HG03439 (cell line): ENCODE measurements around the gene CEP43.

Source experiments
- ATAC-seq: cut with Tn5 transposase; IDR thresholded peaks from one replicate; pipeline ENCODE4 v1.9.1; 2021; ENCODE audit warnings: mild to moderate bottlenecking, moderate library complexity; ENCODE audit not compliant: unreplicated experiment

The CEP43 gene

DNA sequence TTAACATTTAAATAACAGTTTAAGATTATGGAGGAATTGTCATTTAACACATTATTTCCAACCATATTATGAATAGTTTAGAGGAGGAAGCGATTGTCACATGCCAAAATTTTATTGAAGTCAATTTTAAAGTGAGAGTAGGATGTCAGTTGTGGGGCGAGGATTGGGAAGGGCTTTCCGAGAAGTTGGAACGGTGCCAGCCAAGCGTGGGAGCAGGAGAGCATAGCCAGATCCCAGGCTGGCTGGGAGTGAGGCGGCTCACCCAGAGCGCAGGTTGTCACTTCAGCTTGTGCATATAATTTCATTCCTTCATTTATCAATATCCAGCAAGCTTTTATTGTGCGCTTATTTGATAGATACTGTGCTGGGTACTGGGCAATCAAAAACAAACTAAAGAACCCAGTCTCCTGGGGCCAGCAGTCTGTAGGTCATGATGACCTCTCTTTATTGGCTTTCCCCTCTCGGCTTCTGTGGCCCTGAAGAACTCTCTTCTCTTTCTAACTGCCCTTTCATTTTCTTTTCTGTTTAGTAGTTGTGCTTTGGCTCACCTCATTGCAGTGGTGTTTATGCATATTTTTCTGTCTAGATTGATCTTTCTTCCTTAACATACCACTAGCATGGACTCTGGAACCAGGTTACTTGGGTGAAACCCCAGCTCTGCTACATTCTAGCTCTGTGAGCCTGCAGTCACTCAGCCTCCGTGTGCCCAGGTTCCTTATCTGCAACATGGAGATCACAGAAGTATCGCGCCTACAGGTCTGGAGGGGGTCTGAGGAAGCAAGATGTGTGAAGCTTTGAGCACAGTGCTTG is 6.4 kb downstream of the CEP43 start:
- ATAC-seq, result no peak

DNA sequence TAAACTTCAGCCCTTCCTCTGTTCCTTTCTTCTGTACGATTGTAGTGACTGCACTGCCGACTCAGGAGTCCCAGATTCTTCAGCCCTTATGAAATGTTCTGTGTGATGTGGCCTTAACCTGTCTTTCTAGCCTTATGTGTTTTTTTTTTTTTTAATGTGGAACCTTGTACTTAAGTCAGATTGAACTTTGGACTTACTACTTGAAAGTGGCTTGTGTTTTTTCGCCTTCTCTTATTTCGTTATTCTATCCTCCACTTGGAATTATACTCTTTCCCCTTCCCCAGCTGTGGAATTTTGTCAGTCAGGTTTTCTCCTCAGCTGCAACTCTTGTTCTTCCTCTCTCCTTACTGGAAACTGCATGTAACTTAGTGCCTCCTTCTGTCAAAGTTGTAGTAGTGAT is 8.8 kb downstream of the CEP43 start:
- ATAC-seq, result no peak

DNA sequence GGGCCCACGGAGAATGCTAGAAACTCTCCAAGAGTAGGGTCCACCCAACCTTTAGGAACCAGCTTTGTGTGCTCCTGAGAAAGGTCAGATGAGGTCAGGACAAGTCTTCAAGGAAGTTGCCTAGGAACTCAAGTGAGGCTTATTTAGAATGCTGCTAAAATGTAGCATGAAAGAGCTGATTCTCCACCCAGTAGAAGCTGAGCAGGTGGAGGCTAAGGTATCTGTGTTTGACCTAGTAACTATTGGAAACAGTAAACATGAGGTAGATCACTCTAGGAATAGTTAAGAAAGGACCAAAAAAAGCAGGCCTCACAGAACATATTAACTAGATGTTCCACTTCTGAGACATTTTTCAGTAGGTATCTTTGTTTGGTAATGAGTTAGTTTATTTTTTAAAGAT is 13.9 kb downstream of the CEP43 start:
- ATAC-seq, result no peak

DNA sequence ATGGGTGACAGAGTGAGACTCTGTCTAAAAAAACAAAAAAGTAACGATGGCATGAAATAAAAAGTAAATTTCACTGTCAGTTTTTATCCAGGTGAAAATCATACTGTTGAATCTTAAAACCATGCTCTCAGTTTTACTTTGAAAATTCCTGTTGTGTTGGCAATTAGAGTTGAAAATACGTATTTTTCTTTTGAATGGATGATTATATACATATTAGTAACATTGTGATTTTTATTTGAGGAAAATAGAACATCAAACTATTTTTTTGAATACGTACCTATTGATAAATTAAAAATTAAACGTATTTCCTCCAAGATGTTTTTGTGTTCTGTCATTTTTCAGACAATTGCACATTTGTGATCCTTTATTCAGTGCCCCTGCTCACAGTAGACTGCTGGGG is 14.7 kb downstream of the CEP43 start:
- no peak for ATAC-seq

DNA sequence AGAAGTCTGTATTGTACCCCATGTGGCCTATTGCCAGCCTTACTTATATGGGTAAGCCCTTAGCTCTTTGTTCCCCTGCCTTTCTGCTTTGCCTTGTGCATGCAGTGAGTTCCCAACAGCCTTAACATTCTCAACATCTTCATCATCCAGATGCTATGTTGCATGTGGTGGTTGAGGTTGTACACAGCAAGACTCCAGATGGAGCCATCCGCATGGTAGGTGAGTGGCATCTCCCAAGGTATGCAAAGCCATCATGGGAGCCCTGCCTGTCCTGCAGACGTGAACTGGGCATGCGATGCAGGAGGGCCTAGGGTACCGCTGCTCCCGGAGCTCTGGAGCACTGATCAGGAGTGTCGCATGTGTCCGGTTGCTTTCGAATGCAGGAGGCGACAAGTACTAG is 16.1 kb downstream of the CEP43 start:
- no peak for ATAC-seq

DNA sequence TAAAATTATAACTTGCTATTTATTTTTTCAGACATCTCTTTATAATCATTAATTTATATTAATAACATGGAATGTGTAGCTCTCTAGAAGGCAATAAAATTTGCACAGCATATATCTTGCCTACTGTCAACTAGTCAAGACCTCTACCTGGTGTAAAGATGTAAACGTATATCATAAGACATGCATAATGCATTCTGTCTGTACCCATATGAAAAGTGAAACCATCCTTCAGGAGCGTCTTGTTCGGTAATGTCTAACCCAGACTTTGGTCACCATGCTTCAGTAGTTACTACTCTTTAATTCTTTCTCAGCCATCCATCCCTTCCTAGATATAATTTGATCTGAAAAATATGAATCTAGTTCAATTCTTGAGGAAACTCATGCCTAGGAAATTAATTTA is 21.0 kb downstream of the CEP43 start:
- peak; percentile 60 for ATAC-seq

DNA sequence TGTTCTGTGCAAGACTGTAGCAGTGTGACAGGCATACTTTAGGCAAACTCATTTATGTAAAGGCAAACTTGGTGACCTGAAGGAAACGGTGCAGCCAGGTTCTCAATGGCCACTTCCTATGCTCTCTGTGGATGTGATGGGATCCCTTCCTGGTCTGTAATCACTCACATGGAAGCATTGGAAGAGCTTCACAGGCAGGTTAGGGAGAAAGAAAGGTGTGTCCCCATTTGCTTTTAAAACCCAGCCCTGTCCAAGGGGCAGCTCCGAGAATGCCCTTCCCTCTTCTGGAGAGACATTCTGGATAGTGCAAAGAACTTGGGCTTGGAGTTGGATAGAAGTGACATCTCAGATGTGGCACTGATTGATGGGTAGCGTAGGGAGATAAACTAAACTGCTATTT is 28.1 kb downstream of the CEP43 start:
- no peak for ATAC-seq

DNA sequence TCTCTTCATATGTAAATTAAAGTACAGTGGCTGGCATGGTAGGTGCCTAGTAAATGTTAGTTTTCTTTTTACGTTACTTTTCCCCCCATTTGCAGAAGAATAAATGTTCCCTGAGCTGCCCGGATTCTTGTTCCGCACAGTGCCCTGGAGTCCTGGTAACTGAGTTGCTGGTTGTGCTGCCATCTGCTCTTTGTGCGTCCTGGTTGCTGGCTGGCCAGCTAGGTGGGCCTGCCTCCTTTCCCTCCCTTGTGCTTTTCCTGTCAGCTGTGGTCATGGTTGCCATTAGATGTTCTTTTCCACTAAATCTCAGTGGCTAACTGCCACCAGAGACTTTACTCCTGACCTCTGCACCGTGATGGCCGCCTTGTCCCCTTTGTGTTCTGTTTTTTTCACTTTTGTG is 28.6 kb downstream of the CEP43 start:
- ATAC-seq, result no peak

DNA sequence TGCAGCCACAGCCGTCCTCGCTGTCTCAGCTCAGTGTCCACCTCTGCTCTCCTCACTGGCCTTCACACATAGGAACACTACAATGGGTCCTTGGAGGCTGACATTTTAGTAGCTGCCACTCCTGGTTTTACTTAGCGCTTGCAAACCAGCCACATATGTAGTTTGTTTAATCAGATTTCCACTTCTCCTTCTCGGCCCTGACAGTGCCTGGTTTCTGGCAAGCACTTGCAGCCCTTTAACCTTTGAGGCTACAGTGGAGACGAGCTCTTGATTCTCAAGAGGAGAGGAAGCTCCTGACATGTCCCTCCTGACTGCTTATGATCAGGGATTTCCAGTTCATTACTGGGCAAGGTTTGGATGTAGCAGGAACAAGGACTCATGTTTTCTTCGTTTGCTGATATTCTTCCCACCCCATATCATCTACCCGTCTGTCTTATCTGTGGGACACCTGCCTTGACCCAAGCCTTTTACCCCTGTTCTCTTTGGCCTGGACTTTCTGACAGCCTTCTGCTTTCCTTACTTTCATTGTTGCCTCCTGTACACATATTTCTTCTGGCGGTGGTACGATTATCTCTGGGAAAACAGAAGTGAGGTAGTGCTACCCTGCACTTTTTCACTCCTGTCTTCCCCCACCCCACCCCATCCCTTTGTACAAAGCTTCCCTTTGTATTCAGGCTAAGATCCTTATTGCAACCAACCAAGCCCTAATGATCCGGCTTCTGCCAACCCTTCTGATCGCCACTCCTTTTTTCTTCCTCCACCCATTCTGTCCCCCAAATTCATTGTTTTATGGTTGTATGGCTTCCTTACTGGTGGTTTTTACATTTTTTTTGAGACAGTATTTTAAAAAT is 31.2 kb downstream of the CEP43 start:
- ATAC-seq, result no peak

DNA sequence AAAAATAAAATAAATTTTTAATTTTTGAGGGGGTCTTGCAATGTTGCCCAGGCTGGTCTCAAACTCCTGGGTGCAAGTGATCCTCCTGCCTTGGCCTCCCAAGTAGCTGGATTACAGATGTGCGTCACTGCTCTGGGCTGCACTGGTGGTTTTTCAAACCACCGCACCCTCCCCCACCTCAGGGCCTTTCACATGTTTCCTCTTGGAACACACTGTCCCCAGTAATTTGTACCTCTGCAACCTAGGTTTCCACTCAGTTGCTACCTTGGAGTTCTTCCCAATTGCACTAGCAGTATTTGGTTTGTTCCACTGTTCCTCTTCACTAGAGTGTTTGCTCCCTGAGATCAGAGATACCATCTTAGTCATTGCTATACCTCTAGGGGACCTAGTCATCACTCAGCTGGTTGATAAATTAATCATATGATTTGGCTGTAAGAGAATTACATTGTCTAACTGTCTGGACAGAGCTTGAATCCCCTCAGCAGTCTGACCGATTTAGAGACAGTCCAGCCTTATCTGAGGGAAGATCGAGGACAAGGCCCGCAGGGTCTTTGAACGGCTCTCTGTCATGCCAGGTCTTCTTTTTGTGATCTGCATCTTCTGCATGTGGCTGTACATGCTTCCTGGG is 32.0 kb downstream of the CEP43 start:
- no peak for ATAC-seq

DNA sequence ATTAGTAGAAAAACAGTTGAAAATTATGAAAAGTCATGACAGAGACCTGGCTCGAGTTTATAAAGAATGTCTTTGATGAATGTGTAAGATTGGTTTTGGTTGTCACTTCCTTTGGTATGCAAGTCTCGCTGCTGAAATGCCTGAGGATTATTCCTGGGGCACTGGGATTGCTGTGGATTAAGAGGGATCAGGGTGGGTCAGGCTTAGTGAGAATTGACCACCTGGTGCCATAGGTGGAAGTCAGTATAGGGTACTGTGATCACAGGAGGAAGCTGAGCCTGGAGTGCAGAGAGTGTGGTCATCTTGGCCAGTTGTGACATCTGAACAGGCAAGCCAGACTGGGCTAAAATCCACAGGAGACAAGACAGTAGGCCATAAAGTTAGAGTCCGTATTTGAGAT is 34.9 kb downstream of the CEP43 start:
- ATAC-seq, result no peak

DNA sequence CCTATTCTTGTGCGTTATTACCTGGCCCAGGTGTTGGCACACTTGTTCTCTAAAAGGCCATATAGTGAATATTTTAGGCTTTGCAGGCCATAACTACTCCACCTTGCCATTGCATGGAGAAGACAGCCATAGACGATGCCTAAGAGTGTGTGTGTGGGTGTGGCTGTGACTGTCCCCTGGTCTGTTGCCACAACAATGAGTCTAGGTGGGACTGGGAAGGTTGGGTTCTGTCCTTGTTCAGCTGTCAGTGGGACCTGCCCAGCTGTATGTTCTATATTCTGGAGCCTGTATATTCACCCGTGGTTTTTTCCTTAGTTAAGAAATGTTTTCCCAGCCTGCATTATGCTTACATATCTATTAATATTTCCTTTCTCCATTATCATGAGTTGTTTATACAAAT is 38.6 kb downstream of the CEP43 start:
- no peak for ATAC-seq

DNA sequence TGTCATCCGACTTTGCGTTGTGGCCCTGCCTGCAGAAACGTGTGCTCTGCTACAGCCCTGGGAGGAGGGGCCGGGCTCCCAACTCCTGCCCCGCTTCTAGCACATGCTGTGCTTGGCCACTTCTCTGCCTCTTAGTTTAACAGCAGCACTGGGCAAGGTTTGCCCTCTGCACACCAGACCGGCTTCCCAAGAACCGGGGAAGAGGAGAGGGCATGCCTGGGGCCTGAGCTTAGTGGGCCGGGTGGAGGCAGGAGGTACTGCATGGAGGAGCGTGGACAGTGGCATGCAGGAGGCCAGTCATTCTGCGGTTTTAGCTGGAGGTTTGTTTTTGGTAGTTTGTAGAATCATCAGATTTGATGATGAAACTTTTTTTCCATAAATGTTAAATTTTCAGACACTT is 45.5 kb downstream of the CEP43 start:
- no peak for ATAC-seq

DNA sequence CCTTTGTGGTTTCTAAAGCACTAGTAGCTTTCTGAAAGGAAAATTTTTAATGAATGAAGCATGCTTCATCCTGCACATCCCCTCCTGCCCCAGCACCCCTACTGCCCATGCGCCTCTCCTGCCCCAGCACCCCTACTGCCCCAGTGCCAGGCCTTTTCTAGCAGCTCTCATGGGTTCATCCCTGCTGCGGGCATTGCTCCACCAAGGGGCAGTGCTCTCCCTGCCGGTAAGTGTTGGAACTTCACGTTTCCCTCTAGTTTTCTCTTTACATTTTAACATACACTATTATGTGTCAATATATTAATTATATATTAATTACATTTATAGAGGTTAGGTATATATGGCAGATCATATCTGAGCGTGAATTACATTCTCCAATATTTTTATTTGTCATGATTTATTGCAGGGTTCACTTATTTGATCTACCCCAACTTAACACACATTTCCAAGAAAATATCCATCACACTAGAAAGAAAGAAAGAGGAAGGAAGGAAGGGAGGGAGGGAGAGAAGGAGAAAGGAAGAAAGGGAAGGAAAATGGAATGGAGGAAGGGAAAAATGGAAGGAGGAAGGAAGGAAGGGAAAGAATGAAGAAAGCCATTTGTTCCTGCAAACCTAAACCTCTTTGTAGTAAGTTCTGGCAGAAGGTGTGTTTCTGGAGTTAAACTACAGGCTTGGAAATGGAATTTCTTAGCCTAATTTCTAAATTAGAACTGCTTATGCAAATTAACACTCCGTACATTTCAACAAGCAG is 46.8 kb downstream of the CEP43 start:
- no peak for ATAC-seq

DNA sequence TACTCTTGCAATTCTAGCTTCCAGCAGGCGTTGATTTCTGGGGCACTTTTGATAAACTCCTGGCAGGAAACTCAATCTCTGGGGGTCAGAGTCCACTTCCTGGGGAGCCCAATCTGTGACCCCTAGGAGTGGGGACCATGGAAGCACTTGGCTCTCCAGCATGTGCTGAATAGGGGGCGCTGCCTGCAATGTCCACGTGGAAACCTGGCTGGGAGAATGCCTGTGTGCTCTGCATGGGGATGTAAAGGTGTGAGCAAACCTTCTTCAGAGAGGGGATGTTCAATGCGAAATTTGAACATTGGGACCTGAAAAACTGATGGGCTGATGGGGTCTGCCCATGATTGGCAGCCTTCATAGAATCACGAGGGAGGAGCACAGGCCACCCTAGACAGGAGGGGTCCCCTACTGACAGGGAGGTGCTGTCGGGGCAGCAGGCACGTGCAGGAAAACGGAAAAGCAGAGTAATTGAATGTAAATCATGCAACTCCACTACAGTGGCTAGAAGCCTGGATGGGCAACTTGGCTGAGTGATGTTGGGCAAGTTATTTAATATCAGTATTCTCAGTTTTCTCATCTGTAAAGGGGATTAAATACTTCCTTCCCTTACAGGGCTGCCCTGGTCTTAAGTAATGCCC is 47.8 kb downstream of the CEP43 start:
- ATAC-seq, result no peak

DNA sequence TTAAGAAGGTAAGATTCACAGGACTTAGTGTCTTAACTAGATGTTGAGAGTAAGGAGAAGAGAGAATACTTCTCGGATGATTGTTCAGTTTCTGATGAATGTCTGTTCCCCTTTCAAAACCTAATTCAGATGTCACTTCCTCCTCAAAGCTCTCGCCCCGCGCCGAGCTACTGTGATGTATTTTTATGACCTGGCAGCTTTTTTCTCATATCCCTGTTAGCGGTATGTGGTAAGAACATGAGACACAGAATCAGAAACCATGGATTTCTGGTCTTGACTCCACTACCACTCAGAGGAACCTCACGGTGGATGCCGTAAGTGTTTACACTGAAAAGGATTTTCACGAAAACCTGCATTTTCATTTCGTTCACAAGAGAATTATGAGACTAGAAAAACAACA is 48.4 kb downstream of the CEP43 start:
- ATAC-seq, result peak; percentile 76
